Gastrocnemius medialis (tissue), 4 donors: ENCODE results near the gene ADD3.

Source experiments
- POLR2A ChIP-seq, 2 donors: fragments of 450-650 bp; IDR thresholded peaks; one replicate each; pipeline ENCODE4 v1.6.1; 2017; ENCODE audit warnings: antibody characterized with exemption in 2 of 2, mild to moderate bottlenecking in 2 of 2, moderate library complexity in 2 of 2
- TF ChIP-seq, protein P1 (sequence below), 5 experiments: fragments of 450-650 bp in 3 of 5; fragments of 200-600 bp in 2 of 5; sonication (generic) in 2 of 5; IDR thresholded peaks in 4 of 5; conservative IDR thresholded peaks in 1 of 5; 1 replicate in 4 of 5; 2 replicates in 1 of 5; pipeline ENCODE4 v1.5.1; 2016 to 2019; ENCODE audit warnings: antibody characterized with exemption in 5 of 5, mild to moderate bottlenecking in 3 of 5, moderate library complexity in 3 of 5

GRCh38 chr10:110068780-110069179 lies 61.0 kb downstream of the ADD3 start:
- TF ChIP-seq, protein P1, sequence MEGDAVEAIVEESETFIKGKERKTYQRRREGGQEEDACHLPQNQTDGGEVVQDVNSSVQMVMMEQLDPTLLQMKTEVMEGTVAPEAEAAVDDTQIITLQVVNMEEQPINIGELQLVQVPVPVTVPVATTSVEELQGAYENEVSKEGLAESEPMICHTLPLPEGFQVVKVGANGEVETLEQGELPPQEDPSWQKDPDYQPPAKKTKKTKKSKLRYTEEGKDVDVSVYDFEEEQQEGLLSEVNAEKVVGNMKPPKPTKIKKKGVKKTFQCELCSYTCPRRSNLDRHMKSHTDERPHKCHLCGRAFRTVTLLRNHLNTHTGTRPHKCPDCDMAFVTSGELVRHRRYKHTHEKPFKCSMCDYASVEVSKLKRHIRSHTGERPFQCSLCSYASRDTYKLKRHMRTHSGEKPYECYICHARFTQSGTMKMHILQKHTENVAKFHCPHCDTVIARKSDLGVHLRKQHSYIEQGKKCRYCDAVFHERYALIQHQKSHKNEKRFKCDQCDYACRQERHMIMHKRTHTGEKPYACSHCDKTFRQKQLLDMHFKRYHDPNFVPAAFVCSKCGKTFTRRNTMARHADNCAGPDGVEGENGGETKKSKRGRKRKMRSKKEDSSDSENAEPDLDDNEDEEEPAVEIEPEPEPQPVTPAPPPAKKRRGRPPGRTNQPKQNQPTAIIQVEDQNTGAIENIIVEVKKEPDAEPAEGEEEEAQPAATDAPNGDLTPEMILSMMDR (IDR thresholded peaks at IDR 0.05 in 4 of 5, conservative IDR thresholded peaks at IDR 0.05 in 1 of 5), result no peak
- no peak for TF ChIP-seq POLR2A (IDR thresholded peaks at IDR 0.05)
